PC-3 (cell line): ENCODE data around the gene RRH. TPM values are rescaled to one million over a fixed set of nuclear protein-coding genes. Genes with fewer than 3 reads are reported as not detected.
"Not testable (repeated sequence)": the region's sequence is repeated elsewhere in the genome, so short reads cannot be mapped to it uniquely, and the experiment has no call there.

Experiments used
- ATAC-seq: fragments of 200-7000 bp; cut with Tn5 transposase; 2 replicates; pipeline ENCODE4 v1.9.1; 2020; ENCODE audit warnings: mild to moderate bottlenecking, moderate library complexity
- BruUV-seq: library from RNA; stranded (reverse); fragments of 400-500 nt; replicated peaks from 2 replicates; lab custom pipeline; 2021; lab: Mats Ljungman, UMichigan
- CTCF ChIA-PET: fragments of 300-600 bp; sonication (Branson Sonifier 250); formaldehyde crosslinking; loops from one replicate; lab custom pipeline; 2022; ENCODE audit warnings: antibody characterized with exemption; lab: Charles Lee
- POLR2A ChIA-PET: fragments of 300-600 bp; sonication (Branson Sonifier 250); formaldehyde crosslinking; loops from one replicate; lab custom pipeline; 2022; ENCODE audit warnings: antibody characterized with exemption; ENCODE audit not compliant: unreplicated experiment; lab: Charles Lee
- DNase-seq: peaks from one replicate; pipeline ENCODE4 v3.0.0-alpha.2; 2015
- H2AFZ ChIP-seq: fragments of 300-600 bp; sonication (generic); 2 replicates; pipeline ENCODE4 v1.6.0; 2016; ENCODE audit warnings: antibody characterized with exemption, low read length
- H3F3A ChIP-seq: fragments of 300-600 bp; sonication (generic); one replicate; pipeline ENCODE4 v1.6.0; 2017; ENCODE audit warnings: antibody characterized with exemption, low read length, control low read depth, mild to moderate bottlenecking; ENCODE audit not compliant: unreplicated experiment
- H3K27ac ChIP-seq: fragments of 300-600 bp; sonication (generic); 2 replicates; pipeline ENCODE4 v1.5.1; 2016; ENCODE audit warnings: mild to moderate bottlenecking, low read length
- H3K27me3 ChIP-seq: fragments of 300-600 bp; sonication (generic); 2 replicates; pipeline ENCODE4 v1.6.1; 2016; ENCODE audit warnings: low read length, mixed read lengths
- H3K36me3 ChIP-seq: fragments of 300-600 bp; sonication (generic); 2 replicates; pipeline ENCODE4 v1.6.1; 2016; ENCODE audit warnings: low read depth, mixed run types, low read length, mixed read lengths
- H3K4me1 ChIP-seq: fragments of 300-600 bp; sonication (generic); 2 replicates; pipeline ENCODE4 v1.5.1; 2016; ENCODE audit warnings: low read length; ENCODE audit not compliant: insufficient read depth
- H3K4me2 ChIP-seq: fragments of 300-600 bp; sonication (generic); 2 replicates; pipeline ENCODE4 v1.6.0; 2016; ENCODE audit warnings: low read length
- H3K4me3 ChIP-seq: fragments of 300-600 bp; sonication (generic); 2 replicates; pipeline ENCODE4 v1.5.1; 2016; ENCODE audit warnings: mild to moderate bottlenecking, low read length, mixed read lengths
- H3K79me2 ChIP-seq: fragments of 300-600 bp; sonication (generic); 2 replicates; pipeline ENCODE4 v1.6.1; 2017; ENCODE audit warnings: low read length, mixed read lengths
- H3K9ac ChIP-seq: fragments of 300-600 bp; sonication (generic); 2 replicates; pipeline ENCODE4 v1.6.0; 2016; ENCODE audit warnings: mild to moderate bottlenecking, low read length
- H3K9me2 ChIP-seq: fragments of 300-600 bp; sonication (generic); replicated peaks from 2 replicates; pipeline ENCODE4 v1.6.1; 2016; ENCODE audit warnings: mixed run types, low read length, mixed read lengths
- H3K9me3 ChIP-seq: fragments of 300-600 bp; sonication (generic); 2 replicates; pipeline ENCODE4 v1.6.1; 2016; ENCODE audit warnings: low read length, mixed read lengths
- H4K20me1 ChIP-seq: fragments of 300-600 bp; sonication (generic); 2 replicates; pipeline ENCODE4 v1.6.1; 2016; ENCODE audit warnings: low read length, mixed read lengths
- CTCF ChIP-seq: fragments of 300-600 bp; sonication (generic); conservative IDR thresholded peaks from 2 replicates; pipeline ENCODE4 v1.5.1; 2017; ENCODE audit warnings: antibody characterized with exemption, low read depth, mild to moderate bottlenecking, low read length
- EZH2 ChIP-seq: fragments of 300-600 bp; sonication (generic); IDR thresholded peaks from one replicate; pipeline ENCODE4 v1.6.1; 2017; ENCODE audit warnings: antibody characterized with exemption, mild to moderate bottlenecking, low read length; ENCODE audit not compliant: unreplicated experiment
- EZH2phosphoT487 ChIP-seq: fragments of 300-600 bp; sonication (generic); IDR thresholded peaks from 2 replicates; pipeline ENCODE4 v1.6.1; 2018; ENCODE audit warnings: mild to moderate bottlenecking, antibody characterized with exemption, low read length, borderline replicate concordance
- intact Hi-C: fragments of 100-400 bp; cut with micrococcal nuclease; formaldehyde crosslinking; loops from 2 replicates; pipeline ENCODE4 v1.9.0; 2023
- total RNA-seq: library from RNA; depleted of rRNA; stranded (reverse); fragments of >200 nt; gene quantifications from 2 replicates; pipeline ENCODE4 v1.2.3, GENCODE V29; 2014

Gene RRH
- total RNA-seq, 1 experiment from 2014 or later, result 0.18 TPM

- Histone ChIP-seq H3K36me3 (no peaks in the 10 kb centered on the region), H3K9me2 (no peaks in the 10 kb centered on the region), H3K4me1 (no peaks in the 10 kb centered on the region), H3K4me3 (no peak overlapping the region), H3K4me2 (no peak overlapping the region), H2AFZ (no peak overlapping the region), H3K27me3 (no peaks in the 10 kb centered on the region), H3F3A (no peaks in the 10 kb centered on the region), H3K9me3 (no peaks in the 10 kb centered on the region), H3K27ac (no peak overlapping the region), H3K79me2 (no peaks in the 10 kb centered on the region), H4K20me1 (no peaks in the 10 kb centered on the region), H3K9ac (no peak overlapping the region)
- TF ChIP-seq EZH2phosphoT487 (no peak), EZH2 (no peak), CTCF (no peak)
- no peak for ATAC-seq
- BruUV-seq, result no TSS peak
- intact Hi-C loops, result no loop called here
- DNase-seq, result no peak
- ChIA-PET CTCF (no interaction called here), POLR2A (no interaction called here)
Observed at GRCh38 chr4:109848501-109848900, 20.7 kb downstream of the RRH start.

GRCh38 chr4:109850601-109851000 is 22.8 kb downstream of the RRH start:
- TF ChIP-seq EZH2phosphoT487 (no peak), CTCF (no peak), EZH2 (no peak)
- Histone ChIP-seq H4K20me1 (no peaks in the 10 kb centered on the region), H3K36me3 (no peaks in the 10 kb centered on the region), H3K4me1 (no peaks in the 10 kb centered on the region), H3K9me2 (no peaks in the 10 kb centered on the region), H3K9me3 (no peaks in the 10 kb centered on the region), H3K4me3 (no peak overlapping the region), H3K27me3 (no peaks in the 10 kb centered on the region), H3F3A (no peaks in the 10 kb centered on the region), H3K27ac (no peak overlapping the region), H3K4me2 (no peak overlapping the region), H3K9ac (no peak overlapping the region), H2AFZ (no peak overlapping the region), H3K79me2 (no peaks in the 10 kb centered on the region)
- ChIA-PET CTCF (no interaction called here), POLR2A (no interaction called here)
- ATAC-seq (no peak), DNase-seq (no peak)
- intact Hi-C loops, result no loop called here
- no TSS peak for BruUV-seq

- H3K4me1 ChIP-seq, H3K4me2 ChIP-seq, H3K27me3 ChIP-seq, DNase-seq, CTCF ChIA-PET, BruUV-seq, H3K4me3 ChIP-seq, H3K9me3 ChIP-seq, H3K9ac ChIP-seq, POLR2A ChIA-PET, H4K20me1 ChIP-seq, H3K9me2 ChIP-seq, H3K36me3 ChIP-seq, H2AFZ ChIP-seq, intact Hi-C loops, H3K27ac ChIP-seq, H3K79me2 ChIP-seq, ATAC-seq, H3F3A ChIP-seq: not testable (repeated sequence)
Observed at GRCh38 chr4:109859426-109860300, 31.9 kb downstream of the RRH start.
